Right ventricle myocardium inferior (tissue), 1 donor: Measurements from ENCODE around the gene NAMPT. TPM values are rescaled to one million over a fixed set of nuclear protein-coding genes. Genes with fewer than 3 reads are reported as not detected.
A peak's percentile ranks its signal among the peaks of the same experiment; 100 is the strongest.
"Not testable (repeated sequence)": the region's sequence is repeated elsewhere in the genome, so short reads cannot be mapped to it uniquely, and the experiment has no call there.

Source experiments
- ATAC-seq: fragments of 200-7000 bp; cut with Tn5 transposase; one replicate; pipeline ENCODE4 v1.9.1; 2020; ENCODE audit warnings: mild to moderate bottlenecking, moderate library complexity
- DNase-seq: peaks from one replicate; pipeline ENCODE4 v3.0.0; 2021; ENCODE audit errors: missing footprints
- intact Hi-C: fragments of 100-400 bp; cut with DNase I; formaldehyde crosslinking; loops from one replicate; pipeline ENCODE4 v1.11.0; 2022
- total RNA-seq: library from RNA; stranded (reverse); fragmentation: NEBNext Ultra II Directional; extraction: Animal tissue kit (Norgen Biotek cat#: 25700); gene quantifications from one replicate; pipeline ENCODE4 v1.2.1, GENCODE V29; 2021
- donor health status: DM: no; HTN: yes; CAD: no; lungs with severe emphysema.

The NAMPT gene
- total RNA-seq, 1 donor from 2014 or later, result 219 TPM

DNA sequence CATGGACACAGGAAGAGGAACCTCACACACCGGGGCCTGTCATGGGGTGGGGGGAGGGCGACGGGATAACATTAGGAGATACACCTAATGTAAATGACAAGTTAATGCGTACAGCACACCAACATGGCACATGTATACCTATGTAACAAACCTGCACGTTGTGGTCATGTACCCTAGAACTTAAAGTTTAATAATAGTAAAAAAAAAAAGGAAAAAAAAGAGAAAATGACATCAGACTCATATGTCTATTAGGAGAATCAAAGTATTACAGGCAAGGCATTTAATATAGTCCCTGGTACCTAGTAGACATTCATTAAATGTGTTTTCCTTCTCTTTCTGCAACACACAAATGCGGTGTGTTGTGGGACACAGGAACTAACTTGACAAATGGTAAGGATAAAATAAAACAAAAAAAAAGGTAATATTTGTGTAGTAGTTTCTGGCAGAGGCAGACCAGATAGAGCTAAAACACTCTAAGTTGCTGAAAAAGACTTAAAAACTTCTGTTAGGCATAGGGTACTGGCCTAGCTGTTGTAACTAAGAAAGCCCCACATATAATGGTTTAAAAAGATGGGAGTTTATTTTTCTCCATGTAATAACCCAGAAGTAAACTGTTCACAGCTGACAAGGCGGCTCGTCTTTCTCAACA, 68.8 kb downstream of the NAMPT start:
- intact Hi-C loops, result loop anchor here (2.0 to 5.0 kb wide), 3 partner anchors 37 to 149 kb away; partner anchors contain the start of gene NAMPT
- no peak for ATAC-seq
- DNase-seq, result no peak

GRCh38 chr7:106208944-106209343, 75.8 kb downstream of the NAMPT start:
- ATAC-seq, DNase-seq, intact Hi-C loops: not testable (repeated sequence)

GRCh38 chr7:106206826-106207541, 77.8 kb downstream of the NAMPT start:
- DNase-seq, result no peak
- peak; percentile 56 for ATAC-seq
- intact Hi-C loops, result no loop called here

- no peak for ATAC-seq
- DNase-seq, result no peak
- intact Hi-C loops, result no loop called here
Observed at GRCh38 chr7:106205621-106206222, 79.1 kb downstream of the NAMPT start.

- intact Hi-C loops, result no loop called here
- DNase-seq (no peak), ATAC-seq (no peak)
Observed at GRCh38 chr7:106203473-106203872, 81.3 kb downstream of the NAMPT start.

- intact Hi-C loops, result no loop called here
- DNase-seq (no peak), ATAC-seq (no peak)
Observed at GRCh38 chr7:106201164-106201563, 83.6 kb downstream of the NAMPT start.

- ATAC-seq (no peak), DNase-seq (no peak)
- intact Hi-C loops, result no loop called here
Observed at GRCh38 chr7:106199813-106200364, 84.9 kb downstream of the NAMPT start.

GRCh38 chr7:106199024-106199423, 85.8 kb downstream of the NAMPT start:
- peak; percentile 42 for ATAC-seq
- intact Hi-C loops, result no loop called here
- no peak for DNase-seq

Other genes with a start within 250 kb of the NAMPT start
- gene SYPL1, start 172.7 kb downstream of the NAMPT start, total RNA-seq, result 89.9 TPM